ENCODE measurements around the gene ELL. TPM values are rescaled to one million over a fixed set of nuclear protein-coding genes. Genes with fewer than 3 reads are reported as not detected.

The ELL gene
- total RNA-seq, 2 donors from 2014 or later, result 23.7 to 41.8 TPM

DNA sequence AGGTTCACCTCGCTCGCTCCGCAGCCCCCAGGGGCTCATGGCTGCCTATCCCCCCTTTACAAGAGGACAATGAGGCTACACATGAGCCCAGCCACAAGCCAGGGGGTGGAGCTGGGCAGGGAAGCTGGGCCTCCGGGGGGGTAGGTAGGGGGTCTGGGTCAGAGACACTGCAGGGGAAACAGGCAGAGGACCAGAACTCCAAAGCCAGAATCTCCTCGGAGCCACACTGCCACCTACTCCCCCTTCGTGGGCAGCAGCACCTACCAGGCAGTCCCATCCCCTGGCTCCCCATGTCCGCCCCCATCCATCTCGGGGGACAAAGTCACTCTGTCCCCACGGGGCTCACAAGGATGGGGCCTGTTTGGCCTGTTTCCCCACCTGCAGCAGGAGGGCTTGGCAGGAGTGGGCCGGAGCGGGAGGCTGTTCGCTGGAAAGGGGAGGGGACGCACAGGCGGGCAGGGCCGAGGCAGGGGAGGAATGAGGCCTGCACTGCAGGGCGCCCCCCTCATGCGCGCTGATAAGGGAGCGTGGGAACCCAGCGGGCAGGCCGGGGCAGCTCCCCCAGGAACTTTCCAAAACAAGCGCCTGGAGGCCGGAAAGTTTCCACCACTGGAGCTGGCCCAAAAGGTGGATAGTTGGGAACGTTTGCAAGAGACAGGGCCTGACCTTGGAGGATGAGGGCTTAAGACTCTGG is 83.4 kb downstream of the ELL start:
- H3K27me3 Mint-ChIP-seq, result no peaks in the 10 kb centered on the region

DNA sequence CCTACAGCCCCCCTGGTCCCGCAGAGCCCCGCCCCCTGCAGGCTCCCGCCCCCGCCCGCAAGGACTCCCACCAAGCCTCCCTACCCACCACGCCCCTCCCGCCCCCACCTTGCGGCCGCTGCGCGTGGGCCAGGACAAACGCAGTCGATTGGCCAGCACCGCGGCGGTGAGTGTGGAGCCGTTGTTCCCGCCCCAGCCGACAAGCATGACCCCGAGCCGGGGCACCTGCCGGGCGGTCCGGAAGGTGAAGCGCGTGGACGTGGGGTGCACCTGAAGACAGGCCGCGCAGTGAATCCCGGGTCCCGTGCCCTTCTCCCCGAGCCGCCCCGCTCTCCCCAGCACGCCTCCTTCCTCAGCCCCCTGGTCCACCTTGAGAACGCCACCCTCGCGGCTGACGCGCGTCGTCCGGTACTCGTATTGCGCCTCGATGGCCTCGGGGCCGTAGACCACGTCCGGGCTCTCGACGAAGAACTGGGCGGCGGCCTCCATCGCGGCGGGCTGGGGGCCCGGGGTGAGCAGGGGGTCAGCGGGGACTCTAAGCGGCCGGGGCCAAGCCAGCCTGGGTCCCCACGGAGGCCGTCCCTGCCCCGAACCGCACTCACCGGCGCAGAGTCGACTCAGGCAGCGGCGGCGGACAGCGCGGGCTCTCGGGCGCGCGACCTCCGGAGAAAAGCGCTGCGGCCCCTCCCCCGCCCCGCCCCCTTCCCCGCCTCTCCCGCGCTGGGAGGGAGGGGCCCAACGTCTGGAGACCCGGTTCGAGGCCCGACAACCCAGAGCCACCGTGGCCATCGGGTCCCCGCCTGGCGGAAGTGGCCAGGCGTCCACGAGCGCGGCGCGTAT is 84.2 kb downstream of the ELL start, which contains the start of gene ISYNA1:
TSS of gene ISYNA1 (minus strand) at position 643 of the 840 bp plus-strand sequence. CDS start at position 489, 154 bp downstream.
- Mint-ChIP-seq H3K4me1 (peaks cover 7% of the 10 kb centered on the region), H3K27ac (no peak within 1 kb of the TSS), H3K27me3 (no peaks in the 10 kb centered on the region), H3K36me3 (ENCODE audit: low read depth) (peaks cover 20% of the 10 kb centered on the region), H3K9me3 (peaks cover 5% of the 10 kb centered on the region), H3K4me3 (peak within 1 kb of the TSS; percentile 65)
- ATAC-seq (replicated peaks), result peak; percentile 31

More for the DNA sequence above, 83.4 kb downstream of the ELL start:
- H3K4me3 Mint-ChIP-seq, result no peak overlapping the region
- H3K27ac Mint-ChIP-seq, result no peak overlapping the region
- peaks cover 26% of the 10 kb centered on the region for H3K36me3 Mint-ChIP-seq (ENCODE audit: low read depth)
- no peak for ATAC-seq (replicated peaks)
- H3K4me1 Mint-ChIP-seq, result peaks cover 8% of the 10 kb centered on the region
- peaks cover 5% of the 10 kb centered on the region for H3K9me3 Mint-ChIP-seq

DNA sequence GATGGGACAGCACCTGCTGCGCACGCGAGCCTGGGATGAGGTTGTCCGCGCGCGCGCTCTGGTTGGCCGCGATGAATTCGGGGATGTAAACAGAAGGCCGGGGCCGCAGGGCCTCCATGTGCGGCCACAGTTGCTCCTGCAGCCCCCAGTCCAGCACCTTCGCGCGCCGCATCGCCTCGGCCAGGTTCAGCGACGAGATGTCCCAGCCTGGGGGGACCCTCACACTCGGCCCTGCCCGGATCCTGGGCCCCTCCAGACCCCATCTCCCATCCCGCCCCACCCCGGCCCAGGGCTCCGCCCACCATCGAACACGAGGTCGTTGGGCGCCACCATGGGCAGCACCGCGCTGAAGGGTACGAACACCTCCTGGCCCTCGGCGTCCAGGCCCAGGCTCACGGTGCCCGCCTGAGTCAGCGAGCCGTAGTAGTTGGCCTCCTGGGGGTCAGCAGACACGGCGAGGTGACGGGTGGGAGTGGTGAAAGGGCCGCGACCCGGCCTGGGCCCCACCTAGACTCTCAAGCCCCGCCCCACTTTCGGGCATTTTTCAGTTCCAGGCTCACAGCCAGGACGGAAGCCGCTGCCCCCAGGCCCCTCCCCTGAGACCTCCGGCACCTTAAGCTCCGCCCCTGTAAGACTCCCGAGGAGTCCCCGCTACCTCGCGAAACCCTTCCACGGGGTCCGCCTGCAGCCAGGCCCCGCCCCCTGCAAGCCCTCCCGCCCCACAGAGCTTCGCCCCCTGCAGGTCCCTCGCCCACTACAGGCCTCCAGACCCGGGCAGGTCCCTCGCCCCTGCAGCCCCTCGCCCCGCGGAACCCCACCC is 85.0 kb downstream of the ELL start:
- H3K4me3 Mint-ChIP-seq, result peak overlapping the region; percentile 65
- ATAC-seq (replicated peaks), result peak; percentile 51
- H3K4me1 Mint-ChIP-seq, result no peaks in the 10 kb centered on the region
- H3K36me3 Mint-ChIP-seq (ENCODE audit: low read depth), result peaks cover 18% of the 10 kb centered on the region
- no peaks in the 10 kb centered on the region for H3K27me3 Mint-ChIP-seq
- no peak overlapping the region for H3K27ac Mint-ChIP-seq
- H3K9me3 Mint-ChIP-seq, result no peaks in the 10 kb centered on the region

- H3K4me1 Mint-ChIP-seq, result no peaks in the 10 kb centered on the region
- H3K9me3 Mint-ChIP-seq, result no peaks in the 10 kb centered on the region
- peak overlapping the region; percentile 65 for H3K4me3 Mint-ChIP-seq
- H3K27me3 Mint-ChIP-seq, result no peaks in the 10 kb centered on the region
- no peak overlapping the region for H3K27ac Mint-ChIP-seq
- ATAC-seq (replicated peaks), result no peak
- H3K36me3 Mint-ChIP-seq (ENCODE audit: low read depth), result peaks cover 20% of the 10 kb centered on the region
These were observed 85.8 kb downstream of the ELL start for GRCh38 chr19:18435842-18436670.

DNA sequence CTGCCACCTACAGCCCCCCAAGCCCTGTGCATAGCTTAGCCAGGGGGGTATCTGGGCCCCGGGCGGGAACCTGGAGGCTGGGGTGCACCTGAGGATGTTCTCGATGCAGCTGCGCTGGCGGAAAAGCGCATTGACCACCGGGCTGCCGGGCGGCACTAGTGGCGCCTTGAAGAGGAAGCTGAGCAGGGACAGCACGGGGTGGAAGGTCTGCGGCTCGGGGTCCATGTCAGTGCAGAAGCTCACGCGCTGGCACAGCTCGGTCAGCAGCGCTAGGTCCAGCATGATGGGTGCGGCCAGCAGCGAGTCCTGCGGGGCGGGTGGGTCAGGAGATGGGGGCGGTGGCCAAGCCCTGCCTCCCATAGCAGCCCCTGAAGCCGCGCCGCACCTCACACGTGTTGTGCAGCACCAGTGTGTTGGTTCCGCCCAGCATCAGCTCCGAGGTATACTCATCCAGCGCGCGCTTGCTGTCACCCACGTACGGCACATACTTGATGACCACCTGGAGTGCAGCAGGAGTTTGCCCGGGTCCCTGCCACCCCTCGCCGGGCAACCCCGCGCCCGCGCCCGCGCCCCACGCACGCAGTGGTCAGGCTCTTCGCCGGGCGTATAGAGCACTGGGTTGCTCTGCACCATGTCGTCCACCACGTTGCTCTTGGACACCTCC is 86.6 kb downstream of the ELL start:
- no peak overlapping the region for H3K27ac Mint-ChIP-seq
- peaks cover 20% of the 10 kb centered on the region for H3K36me3 Mint-ChIP-seq (ENCODE audit: low read depth)
- no peak for ATAC-seq (replicated peaks)
- no peaks in the 10 kb centered on the region for H3K9me3 Mint-ChIP-seq
- H3K27me3 Mint-ChIP-seq, result no peaks in the 10 kb centered on the region
- H3K4me3 Mint-ChIP-seq, result no peak overlapping the region
- H3K4me1 Mint-ChIP-seq, result no peaks in the 10 kb centered on the region

DNA sequence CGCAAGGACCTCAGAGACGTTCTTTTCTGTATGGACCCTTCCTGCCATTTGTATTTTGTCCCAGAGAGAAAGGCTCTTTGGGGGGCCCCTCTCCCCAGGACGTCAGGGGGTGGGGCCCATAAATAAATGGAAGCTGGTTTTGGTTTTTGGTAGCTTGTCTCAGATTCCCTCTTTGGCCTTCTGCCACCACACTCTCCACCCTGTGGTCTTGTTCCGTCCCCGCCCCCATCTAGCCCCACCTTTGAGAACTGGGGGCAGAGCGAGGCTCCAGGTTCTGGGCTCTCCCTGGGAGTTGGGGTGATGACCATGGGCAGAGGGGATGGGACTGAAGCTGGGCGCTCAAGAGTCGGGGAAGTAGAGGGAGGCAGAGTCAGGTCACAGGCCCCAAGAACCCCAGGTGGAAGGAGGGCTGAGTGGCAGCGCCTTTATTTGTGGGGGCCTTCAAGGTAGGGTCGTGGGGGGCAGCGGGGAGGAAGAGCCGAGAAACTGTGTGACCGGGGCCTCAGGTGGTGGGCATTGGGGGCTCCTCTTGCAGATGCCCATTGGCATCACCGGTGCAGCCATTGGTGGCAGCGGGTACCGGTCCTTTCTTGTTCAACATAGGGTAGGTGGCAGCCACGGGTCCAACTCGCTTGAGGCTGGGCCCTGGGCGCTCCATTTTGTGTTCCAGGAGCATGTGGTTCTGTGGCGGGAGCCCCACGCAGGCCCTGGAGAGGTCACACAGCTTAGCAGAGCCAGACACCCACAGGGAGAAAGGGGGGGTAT is 87.3 kb downstream of the ELL start:
- Mint-ChIP-seq H3K27me3 (no peaks in the 10 kb centered on the region), H3K4me3 (peak overlapping the region; percentile 59), H3K4me1 (no peaks in the 10 kb centered on the region), H3K9me3 (no peaks in the 10 kb centered on the region), H3K36me3 (ENCODE audit: low read depth) (peaks cover 20% of the 10 kb centered on the region), H3K27ac (no peak overlapping the region)
- no peak for ATAC-seq (replicated peaks)

DNA sequence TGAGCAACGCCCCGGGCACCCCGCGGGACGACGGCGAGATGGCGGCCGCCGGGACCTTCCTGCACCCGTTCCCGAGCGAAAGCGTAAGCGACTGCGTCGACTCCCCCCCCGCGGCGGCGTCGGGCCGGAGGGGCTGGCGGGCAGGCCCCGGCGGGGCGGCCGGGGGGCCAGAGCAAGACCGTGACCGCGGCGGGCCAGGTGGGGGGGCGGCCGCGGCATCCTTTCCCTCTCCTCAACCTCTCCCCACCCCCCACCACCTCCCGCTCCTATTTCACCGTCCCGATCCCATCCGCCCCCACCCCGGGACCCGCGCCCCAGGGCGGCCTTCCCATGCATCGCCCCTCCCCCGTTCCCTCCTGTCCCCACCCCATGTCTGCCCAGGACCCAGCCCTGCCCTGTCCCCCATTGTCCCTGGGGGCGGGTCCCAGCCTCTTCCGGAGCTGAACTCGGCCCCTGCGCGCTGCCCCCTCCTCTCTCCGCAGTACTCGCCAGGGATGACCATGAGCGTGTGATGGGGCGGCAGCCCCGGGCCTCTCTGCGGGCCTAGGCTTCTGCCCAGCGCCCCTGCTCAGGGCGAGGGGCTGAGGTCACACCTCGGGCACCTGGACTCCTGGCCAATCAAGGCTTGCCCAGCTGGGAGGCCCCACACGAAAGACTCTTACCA is 88.0 kb downstream of the ELL start:
- Mint-ChIP-seq H3K4me1 (no peaks in the 10 kb centered on the region), H3K9me3 (no peaks in the 10 kb centered on the region), H3K4me3 (peak overlapping the region; percentile 59), H3K27me3 (no peaks in the 10 kb centered on the region), H3K27ac (no peak overlapping the region), H3K36me3 (ENCODE audit: low read depth) (peaks cover 20% of the 10 kb centered on the region)
- ATAC-seq (replicated peaks), result no peak

- H3K27ac Mint-ChIP-seq, result no peak overlapping the region
- no peaks in the 10 kb centered on the region for H3K9me3 Mint-ChIP-seq
- H3K27me3 Mint-ChIP-seq, result no peaks in the 10 kb centered on the region
- no peaks in the 10 kb centered on the region for H3K4me1 Mint-ChIP-seq
- no peak for ATAC-seq (replicated peaks)
- H3K36me3 Mint-ChIP-seq (ENCODE audit: low read depth), result peaks cover 20% of the 10 kb centered on the region
- H3K4me3 Mint-ChIP-seq, result peak overlapping the region; percentile 30
These were observed 88.7 kb downstream of the ELL start for GRCh38 chr19:18433015-18433691.

- ATAC-seq (replicated peaks), result no peak
- Mint-ChIP-seq H3K27ac (no peak overlapping the region), H3K27me3 (no peaks in the 10 kb centered on the region), H3K9me3 (no peaks in the 10 kb centered on the region), H3K4me1 (no peaks in the 10 kb centered on the region), H3K36me3 (ENCODE audit: low read depth) (peaks cover 20% of the 10 kb centered on the region), H3K4me3 (peak overlapping the region; percentile 30)
These were observed 89.4 kb downstream of the ELL start for GRCh38 chr19:18432275-18433014.

DNA sequence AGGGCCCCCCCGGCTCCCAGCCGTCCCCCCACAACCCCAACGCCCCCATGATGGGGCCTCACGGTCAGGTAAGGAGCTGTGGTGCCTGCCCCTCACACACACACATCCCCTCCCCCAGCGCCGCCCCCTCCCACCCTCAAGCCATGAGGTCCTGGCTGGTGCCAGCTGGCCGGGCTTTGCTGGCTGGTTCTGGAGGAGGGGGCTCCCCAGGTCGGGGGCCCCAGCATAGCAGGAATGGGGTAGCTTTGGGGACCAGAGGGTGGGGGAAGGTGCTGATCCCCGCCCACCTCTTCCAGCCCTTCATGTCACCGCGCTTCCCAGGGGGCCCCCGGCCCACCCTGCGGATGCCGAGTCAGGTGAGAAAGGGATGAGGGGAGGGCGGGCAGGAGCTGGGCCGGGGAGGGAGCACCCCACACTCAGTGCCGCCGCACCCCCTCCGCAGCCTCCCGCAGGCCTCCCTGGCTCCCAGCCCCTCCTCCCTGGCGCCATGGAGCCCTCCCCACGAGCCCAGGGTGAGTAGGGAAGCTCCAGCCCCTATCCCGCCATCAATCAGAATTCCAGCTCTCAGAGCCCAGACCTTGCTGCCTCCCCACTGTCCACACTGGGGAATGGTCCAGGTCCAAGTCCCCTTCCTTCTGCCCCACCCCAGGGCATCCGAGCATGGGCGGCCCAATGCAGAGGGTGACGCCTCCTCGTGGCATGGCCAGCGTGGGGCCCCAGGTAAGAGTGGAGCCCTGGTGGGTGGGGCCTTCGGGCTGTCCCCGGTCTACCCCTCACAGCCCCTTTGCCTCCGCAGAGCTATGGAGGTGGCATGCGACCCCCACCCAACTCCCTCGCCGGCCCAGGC is 90.3 kb downstream of the ELL start:
- H3K36me3 Mint-ChIP-seq (ENCODE audit: low read depth), result peaks cover 20% of the 10 kb centered on the region
- H3K4me1 Mint-ChIP-seq, result no peaks in the 10 kb centered on the region
- no peaks in the 10 kb centered on the region for H3K9me3 Mint-ChIP-seq
- no peak for ATAC-seq (replicated peaks)
- no peak overlapping the region for H3K27ac Mint-ChIP-seq
- H3K27me3 Mint-ChIP-seq, result no peaks in the 10 kb centered on the region
- H3K4me3 Mint-ChIP-seq, result no peak overlapping the region

Measured in activated T-helper 17 cell treated with anti-CD3 and anti-CD28 coated beads, Interleukin-2, amount 50 U/mL, for 72 hours (primary cell).